ENCODE measurements around the gene LIG1. TPM values are rescaled to one million over a fixed set of nuclear protein-coding genes. Genes with fewer than 3 reads are reported as not detected.
A peak's percentile ranks its signal among the peaks of the same experiment; 100 is the strongest.

LIG1 gene
- total RNA-seq, 2 experiments from 2014 or later: 172 to 279 TPM

- ChIA-PET CTCF (ENCODE audit: unreplicated experiment) (no interaction called here), POLR2A (no interaction called here)
- Histone ChIP-seq H3K9me2 (ENCODE audit: insufficient read depth, low read length) (no peaks in the 10 kb centered on the region), H4K20me1 (ENCODE audit: insufficient read depth, low read length) (no peaks in the 10 kb centered on the region), H3K4me2 (ENCODE audit: low read length) (no peak overlapping the region), H3K27ac (ENCODE audit: low read depth, low read length, poor library complexity, severe bottlenecking) (no peak overlapping the region), H3K79me2 (ENCODE audit: insufficient read depth, low read depth, low read length) (no peaks in the 10 kb centered on the region), H3K36me3 (ENCODE audit: insufficient read depth, low read length) (peaks cover 91% of the 10 kb centered on the region), H3K9me3 (ENCODE audit: low read length) (no peaks in the 10 kb centered on the region), H3K4me3 (ENCODE audit: low read depth, low read length, poor library complexity, severe bottlenecking) (no peak overlapping the region), H2AFZ (ENCODE audit: low read length) (no peak overlapping the region), H3K4me1 (ENCODE audit: insufficient read depth, low read length, poor library complexity, severe bottlenecking) (no peaks in the 10 kb centered on the region)
- TF ChIP-seq CTCF (conservative IDR thresholded peaks at IDR 0.05; ENCODE audit: low read length) (no peak), EZH2phosphoT487 (IDR thresholded peaks at IDR 0.05; ENCODE audit: borderline replicate concordance, low read depth, low read length) (no peak)
- DNase-seq (ENCODE audit: low spot score): no peak
- no TSS peak for BruUV-seq (replicated peaks)
- intact Hi-C loops (cut with micrococcal nuclease; ENCODE audit: unreplicated experiment): no loop called here
Measured at GRCh38 chr19:48120505-48120904, 49.6 kb downstream of the LIG1 start.

- no peak overlapping the region for H3K27ac ChIP-seq (ENCODE audit: low read depth, low read length, poor library complexity, severe bottlenecking)
- no peaks in the 10 kb centered on the region for H3K79me2 ChIP-seq (ENCODE audit: insufficient read depth, low read depth, low read length)
- H3K4me2 ChIP-seq (ENCODE audit: low read length): no peak overlapping the region
- H2AFZ ChIP-seq (ENCODE audit: low read length): no peak overlapping the region
- intact Hi-C loops (cut with micrococcal nuclease; ENCODE audit: unreplicated experiment): no loop called here
- no peaks in the 10 kb centered on the region for H3K4me1 ChIP-seq (ENCODE audit: insufficient read depth, low read length, poor library complexity, severe bottlenecking)
- no peak overlapping the region for H3K4me3 ChIP-seq (ENCODE audit: low read depth, low read length, poor library complexity, severe bottlenecking)
- H3K36me3 ChIP-seq (ENCODE audit: insufficient read depth, low read length): peaks cover 80% of the 10 kb centered on the region
- H4K20me1 ChIP-seq (ENCODE audit: insufficient read depth, low read length): no peaks in the 10 kb centered on the region
- POLR2A ChIA-PET: no interaction called here
- no peaks in the 10 kb centered on the region for H3K9me2 ChIP-seq (ENCODE audit: insufficient read depth, low read length)
- no peak for TF ChIP-seq CTCF (conservative IDR thresholded peaks at IDR 0.05; ENCODE audit: low read length)
- TF ChIP-seq EZH2phosphoT487 (IDR thresholded peaks at IDR 0.05; ENCODE audit: borderline replicate concordance, low read depth, low read length): no peak
- H3K9me3 ChIP-seq (ENCODE audit: low read length): no peaks in the 10 kb centered on the region
- CTCF ChIA-PET (ENCODE audit: unreplicated experiment): no interaction called here
- no TSS peak for BruUV-seq (replicated peaks)
- DNase-seq (ENCODE audit: low spot score): no peak
Measured at GRCh38 chr19:48118131-48118517, 52.0 kb downstream of the LIG1 start.

GRCh38 chr19:48117515-48118130 lies 52.5 kb downstream of the LIG1 start:
- no peaks in the 10 kb centered on the region for H3K9me2 ChIP-seq (ENCODE audit: insufficient read depth, low read length)
- CTCF ChIA-PET (ENCODE audit: unreplicated experiment): no interaction called here
- no peak overlapping the region for H3K4me3 ChIP-seq (ENCODE audit: low read depth, low read length, poor library complexity, severe bottlenecking)
- no peaks in the 10 kb centered on the region for H3K9me3 ChIP-seq (ENCODE audit: low read length)
- POLR2A ChIA-PET: no interaction called here
- no peak for DNase-seq (ENCODE audit: low spot score)
- no peak overlapping the region for H3K27ac ChIP-seq (ENCODE audit: low read depth, low read length, poor library complexity, severe bottlenecking)
- no peaks in the 10 kb centered on the region for H3K4me1 ChIP-seq (ENCODE audit: insufficient read depth, low read length, poor library complexity, severe bottlenecking)
- H3K4me2 ChIP-seq (ENCODE audit: low read length): no peak overlapping the region
- peaks cover 75% of the 10 kb centered on the region for H3K36me3 ChIP-seq (ENCODE audit: insufficient read depth, low read length)
- no TSS peak for BruUV-seq (replicated peaks)
- no peaks in the 10 kb centered on the region for H4K20me1 ChIP-seq (ENCODE audit: insufficient read depth, low read length)
- H3K79me2 ChIP-seq (ENCODE audit: insufficient read depth, low read depth, low read length): no peaks in the 10 kb centered on the region
- intact Hi-C loops (cut with micrococcal nuclease; ENCODE audit: unreplicated experiment): no loop called here
- no peak overlapping the region for H2AFZ ChIP-seq (ENCODE audit: low read length)
- TF ChIP-seq CTCF (conservative IDR thresholded peaks at IDR 0.05; ENCODE audit: low read length) (0 out of 2 replicates have a peak, but pooled peaks have one; percentile 29), EZH2phosphoT487 (IDR thresholded peaks at IDR 0.05; ENCODE audit: borderline replicate concordance, low read depth, low read length) (no peak)
